Stomach smooth muscle (tissue), 2 donors: ENCODE data around the gene PHTF1.
A peak's percentile ranks its signal among the peaks of the same experiment; 100 is the strongest.

ENCODE experiments used
- H3K27ac ChIP-seq: one replicate; pipeline ENCODE4 v1.7.0; 2013; ENCODE audit warnings: mild to moderate bottlenecking, low read length, inconsistent platforms
- H3K27me3 ChIP-seq, 2 donors: one replicate each; pipeline ENCODE4 v1.7.0; 2013; ENCODE audit warnings: low read length in 2 of 2; ENCODE audit not compliant: insufficient read depth in 2 of 2, control insufficient read depth in 1 of 2
- H3K36me3 ChIP-seq, 2 donors: one replicate each; pipeline ENCODE4 v1.7.0; 2013; ENCODE audit warnings: low read length in 2 of 2; ENCODE audit not compliant: control insufficient read depth in 2 of 2, insufficient read depth in 2 of 2
- H3K4me1 ChIP-seq: one replicate; pipeline ENCODE4 v1.7.0; 2013; ENCODE audit warnings: low read length; ENCODE audit not compliant: control insufficient read depth, insufficient read depth
- H3K4me3 ChIP-seq, 2 donors: one replicate each; pipeline ENCODE4 v1.7.0; 2013; ENCODE audit warnings: low read length in 2 of 2
- H3K9ac ChIP-seq, 2 donors: one replicate each; pipeline ENCODE4 v1.7.0; 2013; ENCODE audit warnings: low read length in 2 of 2, mild to moderate bottlenecking in 1 of 2
- H3K9me3 ChIP-seq, 2 donors: one replicate each; pipeline ENCODE4 v1.7.0; 2013; ENCODE audit warnings: low read length in 2 of 2; ENCODE audit not compliant: control insufficient read depth in 2 of 2
- donor health status: healthy.
- donor health status: Pancreatic carcinoma.

The PHTF1 gene

GRCh38 chr1:113666126-113666525, 93.2 kb downstream of the PHTF1 start:
- Histone ChIP-seq H3K4me3 (no peak overlapping the region), H3K9me3 (no peaks in the 10 kb centered on the region), H3K9ac (no peak overlapping the region), H3K4me1 (no peaks in the 10 kb centered on the region), H3K36me3 (no peaks in the 10 kb centered on the region), H3K27me3 (no peaks in the 10 kb centered on the region), H3K27ac (no peak overlapping the region)

DNA sequence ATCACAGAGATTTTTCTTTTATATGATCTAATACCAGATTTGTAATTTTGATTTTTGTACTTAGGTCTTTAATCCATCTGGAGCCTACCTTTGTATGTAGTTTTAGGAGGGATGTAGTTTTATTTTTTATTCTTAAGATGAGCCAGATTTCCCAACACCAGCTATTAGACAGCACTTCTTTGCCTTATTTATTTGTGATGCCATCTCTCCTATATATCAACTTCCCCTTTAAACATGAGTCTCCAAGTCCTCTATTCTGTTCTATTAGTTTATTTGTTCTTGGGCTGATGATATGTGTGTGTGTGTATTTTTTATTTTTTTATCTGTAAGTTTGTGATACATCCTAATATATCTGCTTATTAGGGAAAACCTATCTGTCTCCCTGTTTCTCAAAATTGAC, 94.2 kb downstream of the PHTF1 start:
- no peaks in the 10 kb centered on the region for H3K9me3 ChIP-seq
- no peak overlapping the region for H3K27ac ChIP-seq
- no peaks in the 10 kb centered on the region for H3K36me3 ChIP-seq
- no peaks in the 10 kb centered on the region for H3K4me1 ChIP-seq
- no peak overlapping the region for H3K4me3 ChIP-seq
- no peak overlapping the region for H3K9ac ChIP-seq
- H3K27me3 ChIP-seq = no peaks in the 10 kb centered on the region

DNA sequence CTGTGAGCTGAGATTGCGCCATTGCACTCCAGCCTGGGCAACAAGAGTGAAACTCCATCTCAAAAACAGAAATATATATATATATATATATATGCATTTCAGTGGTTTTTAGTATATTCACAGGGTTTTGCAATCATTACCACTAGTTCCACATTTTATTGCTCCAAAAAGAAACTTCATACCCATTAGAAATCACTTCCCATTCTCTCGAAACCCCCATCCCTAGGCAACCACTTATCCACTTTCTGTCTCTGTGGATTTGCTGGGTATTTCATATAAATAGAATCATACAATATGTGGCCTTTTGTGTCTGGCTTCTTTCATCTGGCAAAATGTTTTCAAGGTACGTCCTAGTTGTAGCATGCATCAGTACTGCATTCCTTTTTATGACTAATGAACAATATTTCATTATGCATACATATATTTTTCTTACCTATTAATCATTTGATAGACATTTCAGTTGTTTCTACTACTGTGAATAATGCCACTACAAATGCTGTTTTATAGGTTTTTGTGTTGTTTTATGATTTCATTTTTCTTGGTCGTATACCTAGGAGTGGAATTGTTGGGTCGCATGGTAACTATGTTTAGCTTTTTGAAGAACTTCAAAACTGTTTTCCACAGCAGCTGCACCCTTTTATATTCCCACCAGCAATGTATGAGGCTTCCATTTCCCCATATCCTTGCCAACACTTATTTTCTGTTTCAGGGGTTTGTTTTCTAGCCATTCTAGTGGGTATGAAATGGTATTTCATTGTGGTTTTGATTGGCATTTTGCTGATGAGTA, 95.9 kb downstream of the PHTF1 start:
- no peaks in the 10 kb centered on the region for H3K27me3 ChIP-seq
- H3K4me1 ChIP-seq = no peaks in the 10 kb centered on the region
- H3K9ac ChIP-seq = no peak overlapping the region
- H3K9me3 ChIP-seq = no peaks in the 10 kb centered on the region
- H3K27ac ChIP-seq = no peak overlapping the region
- no peak overlapping the region for H3K4me3 ChIP-seq
- no peaks in the 10 kb centered on the region for H3K36me3 ChIP-seq

DNA sequence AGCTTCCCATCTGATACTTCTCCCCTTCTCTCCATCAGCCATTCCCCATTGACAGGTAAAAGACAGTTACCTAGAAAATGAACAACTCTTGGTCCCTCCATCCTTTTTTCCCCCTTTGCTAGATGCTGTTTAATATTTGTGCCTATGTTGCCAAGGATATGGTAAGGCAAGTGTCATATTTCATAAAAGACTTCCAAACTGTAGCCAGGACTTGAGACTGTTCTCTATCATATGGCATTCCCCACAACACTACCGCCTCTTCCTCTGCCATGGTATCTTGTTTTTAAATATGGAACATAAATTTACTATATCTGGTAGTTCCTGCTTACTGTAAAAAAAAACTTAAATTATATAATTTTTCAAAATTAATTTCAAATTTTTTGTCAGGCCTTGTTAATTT, 97.2 kb downstream of the PHTF1 start:
- Histone ChIP-seq H3K27ac (no peak overlapping the region), H3K4me1 (peaks cover 4% of the 10 kb centered on the region), H3K36me3 (no peaks in the 10 kb centered on the region), H3K9me3 (no peaks in the 10 kb centered on the region), H3K27me3 (no peaks in the 10 kb centered on the region), H3K4me3 (no peak overlapping the region), H3K9ac (no peak overlapping the region)

GRCh38 chr1:113660088-113660487, 99.2 kb downstream of the PHTF1 start:
- H3K4me1 ChIP-seq = peaks cover 4% of the 10 kb centered on the region
- H3K9ac ChIP-seq = no peak overlapping the region
- H3K9me3 ChIP-seq = no peaks in the 10 kb centered on the region
- no peak overlapping the region for H3K27ac ChIP-seq
- no peak overlapping the region for H3K4me3 ChIP-seq
- H3K27me3 ChIP-seq = no peaks in the 10 kb centered on the region
- no peaks in the 10 kb centered on the region for H3K36me3 ChIP-seq

DNA sequence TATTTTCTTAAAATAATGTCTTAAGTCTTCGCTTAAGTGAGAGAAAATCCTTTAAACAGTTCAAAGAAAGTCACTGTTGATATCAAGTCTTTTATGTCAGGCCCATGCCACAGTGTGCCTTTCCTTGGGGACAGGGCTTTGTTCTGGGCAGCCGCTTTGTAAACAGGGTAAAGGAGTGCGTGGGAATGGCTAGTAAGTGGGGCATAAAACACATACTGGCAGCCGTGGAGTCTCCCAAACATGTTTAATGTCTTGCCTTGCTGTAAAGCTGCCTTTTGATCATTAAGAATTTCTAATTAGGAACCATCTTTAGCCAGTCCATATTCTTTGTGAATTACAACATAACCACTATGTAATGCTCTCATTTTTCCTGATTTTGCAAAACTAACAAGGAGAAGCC, 99.7 kb downstream of the PHTF1 start:
- H3K4me3 ChIP-seq = no peak overlapping the region
- H3K36me3 ChIP-seq = no peaks in the 10 kb centered on the region
- H3K27me3 ChIP-seq = no peaks in the 10 kb centered on the region
- H3K9ac ChIP-seq = no peak overlapping the region
- no peak overlapping the region for H3K27ac ChIP-seq
- no peaks in the 10 kb centered on the region for H3K9me3 ChIP-seq
- H3K4me1 ChIP-seq = peaks cover 4% of the 10 kb centered on the region

DNA sequence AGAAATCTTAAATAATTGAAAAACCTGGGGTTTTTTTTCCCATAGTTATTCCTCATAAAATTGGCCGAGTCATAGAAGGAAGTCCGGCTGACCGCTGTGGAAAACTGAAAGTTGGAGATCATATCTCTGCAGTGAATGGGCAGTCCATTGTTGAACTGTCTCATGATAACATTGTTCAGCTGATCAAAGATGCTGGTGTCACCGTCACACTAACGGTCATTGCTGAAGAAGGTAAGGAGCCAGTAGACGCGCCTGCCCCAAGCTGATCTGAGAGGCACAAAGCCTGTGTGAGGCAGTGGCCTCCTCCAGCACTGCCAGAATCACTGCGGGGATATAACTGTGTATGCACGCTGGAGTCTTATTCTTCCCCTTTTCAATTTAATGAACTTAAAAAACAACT, 100.3 kb downstream of the PHTF1 start:
- H3K27ac ChIP-seq = no peak overlapping the region
- peaks cover 4% of the 10 kb centered on the region for H3K4me1 ChIP-seq
- H3K27me3 ChIP-seq = no peaks in the 10 kb centered on the region
- no peaks in the 10 kb centered on the region for H3K9me3 ChIP-seq
- no peak overlapping the region for H3K4me3 ChIP-seq
- no peaks in the 10 kb centered on the region for H3K36me3 ChIP-seq
- no peak overlapping the region for H3K9ac ChIP-seq

DNA sequence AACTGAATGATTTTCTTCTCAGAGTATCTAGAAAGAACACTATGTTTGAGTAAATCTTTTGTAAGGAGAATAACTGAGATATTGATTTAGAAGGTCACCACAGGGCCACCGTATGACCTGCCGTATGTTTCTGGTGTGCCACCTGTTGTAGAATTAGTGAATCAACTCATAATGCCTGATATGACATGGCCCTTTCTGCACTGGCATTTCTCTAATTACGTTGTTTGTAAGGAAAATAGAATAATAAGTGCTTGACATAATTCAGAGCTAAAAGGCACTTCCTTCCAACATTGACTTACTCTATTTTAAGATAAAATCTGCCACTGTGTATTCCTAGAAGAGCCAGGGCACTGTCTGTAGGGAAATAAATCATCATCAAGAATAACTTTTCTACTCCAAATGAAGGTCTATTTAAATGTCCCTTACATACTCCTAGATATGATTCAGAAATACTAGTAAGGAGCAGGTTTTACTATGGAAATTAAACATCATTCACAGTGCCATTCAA, 101.7 kb downstream of the PHTF1 start:
- Histone ChIP-seq H3K9ac (no peak overlapping the region), H3K9me3 (no peaks in the 10 kb centered on the region), H3K4me3 (no peak overlapping the region), H3K36me3 (no peaks in the 10 kb centered on the region), H3K4me1 (peaks cover 4% of the 10 kb centered on the region), H3K27me3 (no peaks in the 10 kb centered on the region), H3K27ac (no peak overlapping the region)

GRCh38 chr1:113657126-113657525, 102.2 kb downstream of the PHTF1 start:
- Histone ChIP-seq H3K4me1 (peaks cover 4% of the 10 kb centered on the region), H3K27ac (peak overlapping the region; percentile 33), H3K9ac (no peak overlapping the region)

DNA sequence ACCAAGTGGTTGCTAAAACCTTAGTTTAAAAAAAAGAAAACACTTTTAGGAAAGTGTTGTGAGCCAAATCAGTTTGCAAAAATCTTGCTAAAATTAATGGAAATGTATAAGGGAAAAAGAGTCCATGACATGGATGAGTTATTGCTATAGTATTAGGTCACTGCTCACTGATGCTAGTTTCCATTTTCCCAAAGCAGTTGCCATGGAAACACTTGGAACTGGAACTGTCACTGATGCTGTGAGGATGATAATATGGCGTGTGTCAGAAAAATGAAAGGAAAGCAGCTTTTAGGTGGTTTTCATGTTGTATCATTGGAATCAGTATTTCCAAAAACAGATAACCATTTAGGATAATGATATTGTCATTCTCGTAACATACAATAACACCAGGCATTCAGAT, 104.4 kb downstream of the PHTF1 start:
- Histone ChIP-seq H3K27me3 (no peaks in the 10 kb centered on the region), H3K4me3 (no peak overlapping the region), H3K27ac (no peak overlapping the region), H3K9ac (no peak overlapping the region), H3K9me3 (no peaks in the 10 kb centered on the region), H3K36me3 (no peaks in the 10 kb centered on the region), H3K4me1 (peaks cover 4% of the 10 kb centered on the region)

More at GRCh38 chr1:113657126-113657525, 102.2 kb downstream of the PHTF1 start:
- no peaks in the 10 kb centered on the region for H3K27me3 ChIP-seq
- no peak overlapping the region for H3K4me3 ChIP-seq
- H3K36me3 ChIP-seq = no peaks in the 10 kb centered on the region
- H3K9me3 ChIP-seq = no peaks in the 10 kb centered on the region

DNA sequence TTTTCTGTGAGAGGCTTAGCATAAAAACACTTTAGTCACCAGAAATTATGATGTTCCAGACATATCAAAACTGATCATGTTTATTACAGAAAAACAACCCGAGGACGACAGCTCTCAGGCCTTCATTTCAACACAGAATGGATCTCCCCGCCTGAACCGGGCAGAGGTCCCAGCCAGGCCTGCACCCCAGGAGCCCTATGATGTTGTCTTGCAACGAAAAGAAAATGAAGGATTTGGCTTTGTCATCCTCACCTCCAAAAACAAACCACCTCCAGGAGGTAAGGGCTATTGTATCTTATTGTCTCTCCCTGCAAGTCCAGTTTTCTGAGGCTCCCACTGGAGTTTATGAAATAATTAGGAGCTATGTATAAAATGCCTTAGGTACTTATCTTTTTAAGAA, 105.5 kb downstream of the PHTF1 start:
- Histone ChIP-seq H3K4me1 (peaks cover 4% of the 10 kb centered on the region), H3K27ac (no peak overlapping the region), H3K9me3 (no peaks in the 10 kb centered on the region), H3K4me3 (no peak overlapping the region), H3K9ac (no peak overlapping the region), H3K36me3 (peaks cover 0 to 2% of the 10 kb centered on the region in 2 donors), H3K27me3 (no peaks in the 10 kb centered on the region)
